DND-41 (cell line): ENCODE measurements around the gene ARHGEF7.

Source experiments
- ATAC-seq: fragments of 200-7000 bp; cut with Tn5 transposase; 3 replicates; pipeline ENCODE4 v1.9.1; 2021; ENCODE audit warnings: low read depth; ENCODE audit not compliant: insufficient read depth
- DNase-seq: peaks from one replicate; pipeline ENCODE4 v3.0.0-alpha.2; 2020
- H2AFZ ChIP-seq: 2 replicates; pipeline ENCODE4 v1.6.0; 2012; ENCODE audit warnings: low read depth, low read length
- H3K27ac ChIP-seq: 2 replicates; pipeline ENCODE4 v1.5.1; 2012; ENCODE audit warnings: low read length, inconsistent platforms
- H3K27me3 ChIP-seq: fragments of 200-600 bp; sonication (generic); 2 replicates; pipeline ENCODE4 v1.6.0; 2012; ENCODE audit warnings: low read length, mild to moderate bottlenecking, inconsistent platforms; ENCODE audit not compliant: insufficient read depth, poor library complexity
- H3K36me3 ChIP-seq: 2 replicates; pipeline ENCODE4 v1.5.1; 2012; ENCODE audit warnings: low read length, inconsistent platforms; ENCODE audit not compliant: insufficient read depth
- H3K4me1 ChIP-seq: 2 replicates; pipeline ENCODE4 v1.5.1; 2012; ENCODE audit warnings: mild to moderate bottlenecking, low read length; ENCODE audit not compliant: insufficient read depth
- H3K4me2 ChIP-seq: 2 replicates; pipeline ENCODE4 v1.6.0; 2012; ENCODE audit warnings: mild to moderate bottlenecking, moderate library complexity, low read length, inconsistent platforms; ENCODE audit not compliant: insufficient read depth
- H3K4me3 ChIP-seq, 2 experiments: fragments of 200-600 bp in 1 of 2; shearing (Covaris generic) in 1 of 2; 2 replicates each; pipeline ENCODE4 v1.5.1; 2012 to 2016; ENCODE audit warnings: inconsistent platforms in 2 of 2, low read length in 2 of 2, mild to moderate bottlenecking in 2 of 2, low read depth in 1 of 2, moderate library complexity in 1 of 2
- H3K79me2 ChIP-seq: 2 replicates; pipeline ENCODE4 v1.6.0; 2012; ENCODE audit warnings: low read length, inconsistent platforms; ENCODE audit not compliant: insufficient read depth
- H3K9ac ChIP-seq: 2 replicates; pipeline ENCODE4 v1.6.0; 2012; ENCODE audit warnings: low read depth, mild to moderate bottlenecking, inconsistent platforms, low read length, moderate library complexity
- H3K9me3 ChIP-seq: 2 replicates; pipeline ENCODE4 v1.5.1; 2012; ENCODE audit warnings: low read length, moderate library complexity, mild to moderate bottlenecking, inconsistent platforms; ENCODE audit not compliant: insufficient read depth, severe bottlenecking
- H4K20me1 ChIP-seq: 2 replicates; pipeline ENCODE4 v1.6.0; 2012; ENCODE audit warnings: low read length; ENCODE audit not compliant: insufficient read depth
- EZH2 ChIP-seq: IDR thresholded peaks from 3 replicates; pipeline ENCODE4 v1.6.1; 2012; ENCODE audit warnings: borderline replicate concordance, low read depth, mild to moderate bottlenecking, moderate library complexity, low read length, inconsistent platforms; ENCODE audit not compliant: severe bottlenecking
- TF ChIP-seq, protein P1 (sequence below): IDR thresholded peaks from 2 replicates; pipeline ENCODE4 v1.5.1; 2012; ENCODE audit warnings: borderline replicate concordance, low read length, moderate library complexity, mild to moderate bottlenecking; ENCODE audit not compliant: poor library complexity, severe bottlenecking; ENCODE audit errors: extremely low read depth

The ARHGEF7 gene

DNA sequence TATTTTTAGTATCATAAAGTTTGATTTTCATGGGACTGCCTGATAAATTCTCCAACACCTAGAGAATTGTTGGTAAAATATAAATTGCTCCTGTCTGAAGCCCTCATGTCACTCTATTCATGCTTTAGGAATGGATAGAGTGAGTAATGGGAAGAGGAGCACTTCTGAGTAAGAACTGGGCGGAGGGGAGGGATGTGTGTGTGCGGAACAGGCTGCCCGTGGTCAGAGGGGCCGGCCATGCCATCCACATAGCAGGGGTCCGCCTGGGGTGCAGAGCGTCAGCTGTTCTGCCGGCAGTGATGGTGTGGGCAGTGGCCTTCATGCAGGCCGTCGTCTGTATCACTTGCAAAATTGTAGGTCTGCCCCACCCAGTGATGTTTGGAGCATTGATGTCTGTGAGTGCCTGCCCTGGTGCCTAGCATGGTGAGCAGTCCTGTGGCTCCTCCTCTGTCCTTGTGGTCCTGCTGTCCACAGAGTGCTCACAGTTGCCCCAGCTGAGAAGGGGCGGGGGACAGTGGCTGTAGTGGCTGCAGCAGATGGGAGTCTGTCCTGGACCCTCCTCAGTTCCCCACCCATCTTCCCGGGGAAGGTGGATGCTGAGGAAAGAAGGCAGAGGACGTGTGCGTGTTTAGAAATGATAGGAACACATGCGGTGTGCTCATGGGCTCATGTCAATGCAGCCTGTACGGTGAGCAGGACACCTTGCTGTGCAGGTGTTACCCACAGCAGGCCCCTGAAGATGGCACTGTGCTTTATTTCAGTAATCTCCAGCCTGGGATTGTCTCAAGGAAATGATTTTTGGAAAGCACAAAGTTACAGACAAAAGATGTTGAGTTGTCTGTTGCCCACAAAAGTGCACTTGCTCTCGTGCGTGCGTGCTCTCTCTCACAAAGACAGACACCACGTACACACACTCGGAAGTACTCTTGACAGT, 155.9 kb downstream of the ARHGEF7 start:
- Histone ChIP-seq H3K27me3 (no peaks in the 10 kb centered on the region), H3K36me3 (peaks cover 99% of the 10 kb centered on the region), H3K9me3 (no peaks in the 10 kb centered on the region), H2AFZ (no peak overlapping the region), H4K20me1 (peaks cover 38% of the 10 kb centered on the region), H3K9ac (no peak overlapping the region), H3K4me2 (no peak overlapping the region), H3K4me1 (no peaks in the 10 kb centered on the region), H3K4me3 (no peak overlapping the region), H3K79me2 (peaks cover 40% of the 10 kb centered on the region), H3K27ac (no peak overlapping the region)
- DNase-seq (no peak), ATAC-seq (no peak)
- TF ChIP-seq, protein P1, sequence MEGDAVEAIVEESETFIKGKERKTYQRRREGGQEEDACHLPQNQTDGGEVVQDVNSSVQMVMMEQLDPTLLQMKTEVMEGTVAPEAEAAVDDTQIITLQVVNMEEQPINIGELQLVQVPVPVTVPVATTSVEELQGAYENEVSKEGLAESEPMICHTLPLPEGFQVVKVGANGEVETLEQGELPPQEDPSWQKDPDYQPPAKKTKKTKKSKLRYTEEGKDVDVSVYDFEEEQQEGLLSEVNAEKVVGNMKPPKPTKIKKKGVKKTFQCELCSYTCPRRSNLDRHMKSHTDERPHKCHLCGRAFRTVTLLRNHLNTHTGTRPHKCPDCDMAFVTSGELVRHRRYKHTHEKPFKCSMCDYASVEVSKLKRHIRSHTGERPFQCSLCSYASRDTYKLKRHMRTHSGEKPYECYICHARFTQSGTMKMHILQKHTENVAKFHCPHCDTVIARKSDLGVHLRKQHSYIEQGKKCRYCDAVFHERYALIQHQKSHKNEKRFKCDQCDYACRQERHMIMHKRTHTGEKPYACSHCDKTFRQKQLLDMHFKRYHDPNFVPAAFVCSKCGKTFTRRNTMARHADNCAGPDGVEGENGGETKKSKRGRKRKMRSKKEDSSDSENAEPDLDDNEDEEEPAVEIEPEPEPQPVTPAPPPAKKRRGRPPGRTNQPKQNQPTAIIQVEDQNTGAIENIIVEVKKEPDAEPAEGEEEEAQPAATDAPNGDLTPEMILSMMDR = no peak
- no peak for TF ChIP-seq EZH2

DNA sequence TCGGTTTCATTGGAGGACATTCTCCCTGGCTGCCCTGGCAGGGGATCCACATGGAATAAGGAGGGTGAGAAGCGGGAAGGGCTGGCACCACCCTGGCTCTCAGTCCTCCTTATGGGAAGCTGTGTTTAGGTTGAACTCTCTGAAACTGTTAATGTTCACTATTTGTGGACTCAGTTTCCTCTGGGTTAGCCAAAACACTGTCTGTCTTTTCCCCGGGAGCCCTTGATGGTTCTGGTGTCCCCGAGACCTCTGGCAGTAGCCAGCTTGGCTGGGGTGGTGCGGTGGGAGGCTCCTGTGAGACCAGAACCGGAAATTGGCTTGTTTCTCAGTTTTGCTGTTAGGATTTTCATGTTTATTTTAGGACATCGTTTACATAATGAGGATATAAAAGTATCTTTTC, 157.0 kb downstream of the ARHGEF7 start:
- no peak overlapping the region for H3K4me2 ChIP-seq
- ATAC-seq (no peak), DNase-seq (no peak)
- no peak overlapping the region for H3K9ac ChIP-seq
- H4K20me1 ChIP-seq = peaks cover 28% of the 10 kb centered on the region
- H3K4me1 ChIP-seq = no peaks in the 10 kb centered on the region
- no peak overlapping the region for H3K27ac ChIP-seq
- no peaks in the 10 kb centered on the region for H3K27me3 ChIP-seq
- peaks cover 31% of the 10 kb centered on the region for H3K79me2 ChIP-seq
- H2AFZ ChIP-seq = no peak overlapping the region
- TF ChIP-seq, protein P1 = no peak
- no peak for TF ChIP-seq EZH2
- no peaks in the 10 kb centered on the region for H3K9me3 ChIP-seq
- H3K4me3 ChIP-seq = no peak overlapping the region
- H3K36me3 ChIP-seq = peaks cover 99% of the 10 kb centered on the region

DNA sequence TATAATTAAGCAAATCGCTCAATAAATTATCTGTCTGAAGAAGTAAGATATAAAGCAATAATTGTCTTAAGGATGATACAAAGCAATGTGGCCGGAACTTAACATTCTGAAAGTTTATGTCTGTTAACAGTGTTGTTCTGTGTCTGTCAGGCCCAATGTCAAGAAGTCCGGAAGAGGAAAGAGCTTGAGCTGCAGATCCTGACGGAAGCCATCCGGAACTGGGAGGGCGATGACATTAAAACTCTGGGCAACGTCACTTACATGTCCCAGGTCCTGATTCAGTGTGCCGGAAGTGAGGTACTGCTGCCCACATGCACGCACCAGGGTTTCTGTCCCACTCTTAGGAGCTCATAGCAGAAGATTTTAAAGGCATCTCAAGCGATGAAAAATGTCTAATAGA, 160.3 kb downstream of the ARHGEF7 start:
- Histone ChIP-seq H3K4me3 (no peak overlapping the region), H3K9me3 (no peaks in the 10 kb centered on the region), H3K4me2 (no peak overlapping the region), H3K36me3 (peaks cover 99% of the 10 kb centered on the region), H3K9ac (no peak overlapping the region), H3K27ac (no peak overlapping the region), H4K20me1 (peaks cover 35% of the 10 kb centered on the region), H2AFZ (no peak overlapping the region), H3K79me2 (peaks cover 27% of the 10 kb centered on the region), H3K27me3 (no peaks in the 10 kb centered on the region), H3K4me1 (no peaks in the 10 kb centered on the region)
- TF ChIP-seq, protein P1 = no peak
- TF ChIP-seq EZH2 = no peak
- DNase-seq (no peak), ATAC-seq (no peak)
